Neural cell (in vitro differentiated cells): Measurements from ENCODE around the gene KDM1B.

Experiments used
- EZH2 ChIP-seq: fragments of 200-600, 300-800 bp; shearing (Covaris generic), sonication (generic); IDR thresholded peaks from 2 replicates; pipeline ENCODE4 v1.6.1; 2014; ENCODE audit warnings: antibody characterized with exemption, low read length, borderline replicate concordance, mild to moderate bottlenecking; ENCODE audit not compliant: insufficient read depth, poor library complexity, severe bottlenecking
- POLR2AphosphoS5 ChIP-seq: IDR thresholded peaks from 2 replicates; pipeline ENCODE4 v1.6.1; 2012
- TAF1 ChIP-seq: IDR thresholded peaks from 2 replicates; pipeline ENCODE4 v1.6.1; 2012; ENCODE audit warnings: low read depth
- TF ChIP-seq, protein P1 (sequence below): fragments of 450-650 bp; IDR thresholded peaks from 2 replicates; pipeline ENCODE4 v1.5.1; 2014; ENCODE audit warnings: antibody characterized with exemption, mild to moderate bottlenecking, moderate library complexity; ENCODE audit not compliant: poor library complexity, severe bottlenecking
- TF ChIP-seq, protein P2 (sequence below): IDR thresholded peaks from 2 replicates; pipeline ENCODE4 v1.6.1; 2012; ENCODE audit warnings: borderline replicate concordance

DNA sequence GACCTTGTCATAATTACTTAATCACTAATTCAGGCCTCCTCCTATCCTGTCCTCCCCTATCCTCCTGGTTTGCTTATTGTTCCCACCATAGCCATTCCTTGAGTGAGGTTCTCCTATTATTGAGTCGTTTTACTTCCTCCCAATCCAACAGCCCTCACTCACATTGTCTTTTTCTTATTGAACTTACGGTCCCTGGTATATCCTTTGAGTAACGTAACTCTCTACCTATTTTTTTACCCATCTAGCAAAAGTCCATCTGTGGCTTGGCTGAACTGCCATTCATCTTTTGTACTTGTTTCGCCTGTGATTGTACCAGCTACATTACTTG is 66.0 kb downstream of the KDM1B start:
- TF ChIP-seq, protein P1, sequence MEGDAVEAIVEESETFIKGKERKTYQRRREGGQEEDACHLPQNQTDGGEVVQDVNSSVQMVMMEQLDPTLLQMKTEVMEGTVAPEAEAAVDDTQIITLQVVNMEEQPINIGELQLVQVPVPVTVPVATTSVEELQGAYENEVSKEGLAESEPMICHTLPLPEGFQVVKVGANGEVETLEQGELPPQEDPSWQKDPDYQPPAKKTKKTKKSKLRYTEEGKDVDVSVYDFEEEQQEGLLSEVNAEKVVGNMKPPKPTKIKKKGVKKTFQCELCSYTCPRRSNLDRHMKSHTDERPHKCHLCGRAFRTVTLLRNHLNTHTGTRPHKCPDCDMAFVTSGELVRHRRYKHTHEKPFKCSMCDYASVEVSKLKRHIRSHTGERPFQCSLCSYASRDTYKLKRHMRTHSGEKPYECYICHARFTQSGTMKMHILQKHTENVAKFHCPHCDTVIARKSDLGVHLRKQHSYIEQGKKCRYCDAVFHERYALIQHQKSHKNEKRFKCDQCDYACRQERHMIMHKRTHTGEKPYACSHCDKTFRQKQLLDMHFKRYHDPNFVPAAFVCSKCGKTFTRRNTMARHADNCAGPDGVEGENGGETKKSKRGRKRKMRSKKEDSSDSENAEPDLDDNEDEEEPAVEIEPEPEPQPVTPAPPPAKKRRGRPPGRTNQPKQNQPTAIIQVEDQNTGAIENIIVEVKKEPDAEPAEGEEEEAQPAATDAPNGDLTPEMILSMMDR: no peak
- TF ChIP-seq, protein P2, sequence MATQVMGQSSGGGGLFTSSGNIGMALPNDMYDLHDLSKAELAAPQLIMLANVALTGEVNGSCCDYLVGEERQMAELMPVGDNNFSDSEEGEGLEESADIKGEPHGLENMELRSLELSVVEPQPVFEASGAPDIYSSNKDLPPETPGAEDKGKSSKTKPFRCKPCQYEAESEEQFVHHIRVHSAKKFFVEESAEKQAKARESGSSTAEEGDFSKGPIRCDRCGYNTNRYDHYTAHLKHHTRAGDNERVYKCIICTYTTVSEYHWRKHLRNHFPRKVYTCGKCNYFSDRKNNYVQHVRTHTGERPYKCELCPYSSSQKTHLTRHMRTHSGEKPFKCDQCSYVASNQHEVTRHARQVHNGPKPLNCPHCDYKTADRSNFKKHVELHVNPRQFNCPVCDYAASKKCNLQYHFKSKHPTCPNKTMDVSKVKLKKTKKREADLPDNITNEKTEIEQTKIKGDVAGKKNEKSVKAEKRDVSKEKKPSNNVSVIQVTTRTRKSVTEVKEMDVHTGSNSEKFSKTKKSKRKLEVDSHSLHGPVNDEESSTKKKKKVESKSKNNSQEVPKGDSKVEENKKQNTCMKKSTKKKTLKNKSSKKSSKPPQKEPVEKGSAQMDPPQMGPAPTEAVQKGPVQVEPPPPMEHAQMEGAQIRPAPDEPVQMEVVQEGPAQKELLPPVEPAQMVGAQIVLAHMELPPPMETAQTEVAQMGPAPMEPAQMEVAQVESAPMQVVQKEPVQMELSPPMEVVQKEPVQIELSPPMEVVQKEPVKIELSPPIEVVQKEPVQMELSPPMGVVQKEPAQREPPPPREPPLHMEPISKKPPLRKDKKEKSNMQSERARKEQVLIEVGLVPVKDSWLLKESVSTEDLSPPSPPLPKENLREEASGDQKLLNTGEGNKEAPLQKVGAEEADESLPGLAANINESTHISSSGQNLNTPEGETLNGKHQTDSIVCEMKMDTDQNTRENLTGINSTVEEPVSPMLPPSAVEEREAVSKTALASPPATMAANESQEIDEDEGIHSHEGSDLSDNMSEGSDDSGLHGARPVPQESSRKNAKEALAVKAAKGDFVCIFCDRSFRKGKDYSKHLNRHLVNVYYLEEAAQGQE: no peak
- no peak for TF ChIP-seq TAF1
- TF ChIP-seq POLR2AphosphoS5: no peak
- no peak for TF ChIP-seq EZH2
